ENCODE results near the gene SMIM20.
A peak's percentile ranks its signal among the peaks of the same experiment; 100 is the strongest.
"Not testable (repeated sequence)": the region's sequence is repeated elsewhere in the genome, so short reads cannot be mapped to it uniquely, and the experiment has no call there.

Gene SMIM20

GRCh38 chr4:25913851-25914669 is at the start of gene SMIM20:
TSS of gene SMIM20 (plus strand) at chr4:25914220. CDS start at chr4:25914314, 94 bp downstream.
- peak; percentile 77 to 79 for DNase-seq (ENCODE audit: low read depth in 2 of 2)

- no peak for DNase-seq (ENCODE audit: low read depth in 2 of 2)
Measured at GRCh38 chr4:25865586-25865985, 48.4 kb upstream of the SMIM20 start.

DNA sequence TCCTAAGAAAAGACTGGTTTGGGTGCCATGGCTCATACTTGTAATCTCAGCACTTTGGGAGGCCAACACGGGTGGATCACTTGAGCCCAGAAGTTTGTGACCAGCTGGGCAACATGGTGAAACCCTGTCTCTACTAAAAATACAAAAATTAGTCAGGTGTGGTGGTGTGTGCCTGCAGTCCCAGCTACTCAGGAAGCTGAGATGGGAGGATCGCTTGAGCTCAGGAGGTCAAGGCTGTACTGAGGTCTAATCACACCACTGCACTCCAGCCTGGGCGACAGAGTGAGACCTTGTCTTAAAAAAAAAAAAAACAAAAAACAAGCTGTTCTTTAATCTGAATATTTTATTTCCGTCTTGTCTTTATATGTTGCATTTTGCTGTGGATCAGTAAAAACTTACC is 47.6 kb upstream of the SMIM20 start:
- not testable (repeated sequence) for DNase-seq (ENCODE audit: low read depth in 2 of 2)

- no peak for DNase-seq (ENCODE audit: low read depth in 2 of 2)
Measured at GRCh38 chr4:25867781-25868294, 46.2 kb upstream of the SMIM20 start.

- no peak for DNase-seq (ENCODE audit: low read depth in 2 of 2)
Measured at GRCh38 chr4:25870081-25870480, 43.9 kb upstream of the SMIM20 start.

GRCh38 chr4:25872851-25873631 is 41.0 kb upstream of the SMIM20 start:
- no peak for DNase-seq (ENCODE audit: low read depth in 2 of 2)

GRCh38 chr4:25873632-25874129 is 40.3 kb upstream of the SMIM20 start:
- no peak for DNase-seq (ENCODE audit: low read depth in 2 of 2)

DNA sequence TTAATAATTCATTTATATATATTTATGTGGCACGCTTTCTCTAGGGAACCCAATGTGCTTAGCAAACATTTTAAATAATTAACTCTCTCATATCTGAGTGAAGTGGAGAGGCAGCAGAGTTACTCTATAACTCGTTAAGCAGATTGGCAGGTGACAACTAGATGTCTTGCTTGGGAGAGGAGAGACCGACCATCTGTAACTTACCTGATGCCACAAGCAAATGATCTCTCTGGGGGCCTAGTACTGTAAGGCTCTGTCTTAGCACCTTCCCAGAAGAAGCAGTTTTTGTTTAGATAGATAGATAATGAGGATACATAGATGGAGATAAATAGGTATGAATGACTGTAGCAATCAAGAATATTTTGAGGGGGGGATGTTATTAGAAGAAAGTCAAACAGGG is 39.4 kb upstream of the SMIM20 start:
- DNase-seq (ENCODE audit: low read depth in 2 of 2) = no peak

- DNase-seq (ENCODE audit: low read depth in 2 of 2) = no peak
Measured at GRCh38 chr4:25875281-25875745, 38.7 kb upstream of the SMIM20 start.

DNA sequence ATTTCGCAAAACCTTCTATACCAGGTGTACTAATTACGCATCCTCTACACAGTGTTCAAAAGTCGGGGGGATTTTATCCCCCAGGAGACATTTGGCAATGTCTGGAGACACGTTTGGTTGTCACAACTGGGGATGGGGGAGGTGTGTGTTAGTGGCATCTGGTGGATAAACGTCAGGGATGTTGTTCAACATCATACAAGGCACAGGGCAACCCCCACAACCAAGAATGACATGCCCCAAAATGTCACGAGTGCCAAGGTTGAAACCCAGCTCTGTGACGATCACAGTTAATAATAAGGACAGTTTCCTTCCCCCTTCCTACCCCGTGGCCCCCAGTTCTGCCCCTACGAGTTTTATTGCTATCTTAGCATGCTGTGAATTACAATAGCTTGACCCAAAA is 35.3 kb upstream of the SMIM20 start:
- DNase-seq (ENCODE audit: low read depth in 2 of 2) = no peak

DNA sequence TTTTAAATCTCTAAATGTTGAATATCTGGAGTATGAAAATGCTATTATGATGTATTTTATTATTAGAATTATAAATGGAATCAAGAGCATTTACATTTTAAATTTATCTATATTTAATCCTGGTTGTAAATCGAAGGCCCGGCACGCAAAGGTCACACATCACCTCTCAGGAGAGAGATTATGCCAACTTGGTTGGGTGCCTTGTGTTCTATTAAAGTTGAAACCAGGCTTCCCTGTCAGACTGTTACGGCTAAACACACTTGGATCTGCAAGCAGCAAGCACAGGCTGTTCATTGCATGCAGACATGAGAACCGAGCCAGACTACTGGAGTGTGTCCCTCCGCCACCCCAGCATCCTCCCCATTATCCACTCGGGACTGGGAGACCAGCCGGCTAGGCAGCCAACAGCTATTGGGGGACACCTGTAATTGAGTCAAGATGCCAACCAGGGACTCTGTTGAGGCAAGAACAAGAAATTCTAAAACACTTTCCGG is 34.9 kb upstream of the SMIM20 start:
- no peak for DNase-seq (ENCODE audit: low read depth in 2 of 2)

- DNase-seq (ENCODE audit: low read depth in 2 of 2) = no peak
Measured at GRCh38 chr4:25879587-25879986, 34.4 kb upstream of the SMIM20 start.

DNA sequence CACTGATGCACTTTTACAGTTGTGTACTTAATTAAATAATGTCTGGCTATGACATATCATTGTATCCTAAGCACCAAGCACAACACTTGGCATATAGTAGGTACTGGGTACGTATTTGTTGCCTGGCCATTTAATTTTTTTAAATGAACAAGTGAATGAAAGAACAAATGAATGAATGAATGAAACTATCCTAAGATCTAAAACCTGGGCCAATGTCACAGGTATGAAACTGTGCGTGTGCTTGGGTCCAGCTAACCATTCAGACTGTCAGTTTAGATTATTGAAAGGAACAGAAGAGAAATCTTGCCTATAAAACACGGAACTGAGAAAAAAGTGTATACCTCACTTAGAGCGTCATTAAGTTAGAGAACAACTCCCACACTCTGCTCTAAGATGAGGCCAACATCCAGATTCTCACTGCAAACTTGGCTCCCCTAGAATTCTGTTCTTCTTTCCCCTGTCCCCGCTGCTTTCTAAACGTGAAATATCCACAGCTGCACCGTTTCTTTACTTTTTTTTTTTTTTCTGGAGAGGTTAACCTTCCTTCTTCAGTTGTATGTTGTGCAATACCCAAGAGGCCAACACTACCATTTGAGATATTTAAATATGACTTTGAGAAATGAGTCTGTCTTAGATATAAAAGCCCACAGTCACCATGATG is 33.9 kb upstream of the SMIM20 start:
- DNase-seq (ENCODE audit: low read depth in 2 of 2) = no peak

DNA sequence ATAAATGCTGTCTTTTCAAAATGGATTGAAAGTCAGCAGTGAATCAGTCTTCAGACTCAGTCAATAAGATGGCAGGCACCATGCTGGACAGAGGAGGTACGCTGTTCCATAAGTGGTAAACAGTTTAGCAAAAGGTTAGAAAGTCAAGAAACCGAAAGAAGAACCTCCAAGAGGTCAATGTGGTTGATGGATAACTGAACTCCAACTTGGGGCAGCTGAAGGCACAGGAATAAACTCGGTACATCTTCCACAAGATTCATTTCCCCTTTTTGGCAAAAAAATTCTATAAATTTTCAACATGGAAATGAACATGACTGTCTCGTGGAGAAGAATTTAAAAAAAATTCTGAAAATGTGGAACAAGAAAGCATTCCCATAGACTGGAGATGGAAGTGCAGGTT is 32.8 kb upstream of the SMIM20 start:
- no peak for DNase-seq (ENCODE audit: low read depth in 2 of 2)

GRCh38 chr4:25882226-25882625 is 31.8 kb upstream of the SMIM20 start:
- no peak for DNase-seq (ENCODE audit: low read depth in 2 of 2)

- no peak for DNase-seq (ENCODE audit: low read depth in 2 of 2)
Measured at GRCh38 chr4:25883565-25883964, 30.5 kb upstream of the SMIM20 start.

DNA sequence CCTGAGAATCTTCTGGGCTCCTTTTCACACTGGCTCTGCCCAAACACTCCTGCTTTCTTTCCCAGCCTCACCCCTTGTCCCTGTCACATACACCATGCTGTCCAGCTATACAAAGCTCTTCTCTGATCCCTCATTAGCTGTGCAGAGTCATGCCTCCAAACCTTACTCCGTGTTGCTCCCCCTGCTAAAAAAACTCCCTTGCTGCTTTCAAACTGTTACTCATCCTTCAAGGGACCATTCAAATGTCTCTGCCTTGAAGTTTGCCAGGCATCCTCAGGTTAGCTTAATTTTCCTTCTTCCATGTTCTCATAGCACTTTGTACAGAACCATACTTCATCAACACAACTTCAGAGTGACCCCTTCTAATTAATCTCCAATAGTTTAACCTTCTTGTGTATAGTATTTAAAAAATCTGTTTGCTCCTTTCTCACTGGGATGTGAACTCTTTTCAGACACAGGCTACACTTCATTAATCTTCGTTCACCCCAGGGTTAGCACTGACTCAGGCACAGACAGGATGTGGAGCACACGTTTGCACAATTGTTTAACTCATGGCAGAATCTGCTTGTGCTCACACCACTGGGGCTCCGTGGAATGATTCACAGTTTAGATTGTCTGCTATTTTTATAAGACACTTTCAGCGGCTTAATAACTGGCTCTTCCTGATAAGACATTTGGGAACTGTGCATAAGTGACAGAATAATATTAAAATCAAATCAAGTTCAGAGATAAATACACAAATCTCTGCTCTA is 29.8 kb upstream of the SMIM20 start:
- no peak for DNase-seq (ENCODE audit: low read depth in 2 of 2)

- DNase-seq (ENCODE audit: low read depth in 2 of 2) = no peak
Measured at GRCh38 chr4:25888781-25889180, 25.2 kb upstream of the SMIM20 start.

DNA sequence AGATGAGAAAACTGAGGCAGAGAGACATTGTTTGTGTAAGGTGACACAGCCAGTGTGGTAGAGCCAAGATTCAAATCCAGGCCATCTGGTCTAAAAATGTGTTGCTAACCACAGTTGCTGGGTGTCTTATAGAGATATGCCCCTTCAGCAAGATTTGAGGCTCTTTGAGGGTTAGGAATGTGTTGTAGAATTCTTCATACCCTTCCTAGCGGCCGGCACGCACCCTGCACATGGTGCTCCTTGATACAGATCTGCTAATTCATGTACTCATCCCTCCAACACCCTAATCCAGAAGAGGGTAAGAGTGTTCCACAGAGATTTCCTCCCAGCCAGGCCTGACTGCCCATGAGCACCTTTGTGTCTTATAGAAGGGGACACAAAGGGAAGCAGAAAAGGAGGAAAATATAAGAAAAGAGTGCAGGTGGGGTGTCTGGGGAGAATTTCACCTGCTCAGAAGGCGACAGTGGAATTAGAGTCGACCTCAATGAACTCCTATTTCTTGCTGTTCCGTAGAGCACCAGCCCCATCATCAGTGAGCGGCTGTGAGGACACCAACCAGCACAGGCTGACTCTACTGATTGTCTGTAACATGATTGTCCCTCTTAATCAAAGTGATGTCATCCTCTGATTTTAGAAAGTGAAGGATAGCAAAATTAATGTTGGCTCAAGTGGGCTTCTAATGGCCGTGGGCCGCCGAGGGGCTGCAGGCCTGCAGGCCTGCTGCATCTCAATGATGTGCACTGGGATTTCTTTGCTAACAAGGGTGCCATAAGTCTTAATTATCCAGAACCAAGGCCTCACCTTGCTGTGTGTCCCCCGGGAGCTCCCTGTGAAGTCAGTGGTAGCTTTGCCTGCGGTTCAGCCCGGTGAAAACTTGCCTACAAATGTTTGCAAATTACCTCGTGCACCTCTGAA is 24.2 kb upstream of the SMIM20 start:
- no peak for DNase-seq (ENCODE audit: low read depth in 2 of 2)
